Activated CD8-positive, alpha-beta memory T cell treated with anti-CD3 and anti-CD28 coated beads, Interleukin-2, amount 50 U/mL, for 24 hours (primary cell): ENCODE results near the gene CCS.
"Not testable (repeated sequence)": the region's sequence is repeated elsewhere in the genome, so short reads cannot be mapped to it uniquely, and the experiment has no call there.

Source experiments
- DNase-seq: peaks from one replicate; pipeline ENCODE4 v3.0.0-alpha.2; 2020; ENCODE audit errors: extremely low read depth

Gene CCS

GRCh38 chr11:66591175-66591574 lies 1.8 kb upstream of the CCS start:
- no peak for DNase-seq

GRCh38 chr11:66593303-66593635 lies 284 bp downstream of the CCS start:
- DNase-seq = no peak

GRCh38 chr11:66593650-66594049 lies 665 bp downstream of the CCS start:
- DNase-seq = no peak

- no peak for DNase-seq
Measured at GRCh38 chr11:66595245-66595904, 2.4 kb downstream of the CCS start.

GRCh38 chr11:66598993-66599392 lies 6.0 kb downstream of the CCS start:
- DNase-seq = no peak

- no peak for DNase-seq
Measured at GRCh38 chr11:66600219-66600618, 7.2 kb downstream of the CCS start.

GRCh38 chr11:66600631-66601233 lies 7.7 kb downstream of the CCS start:
- DNase-seq = no peak

GRCh38 chr11:66603072-66603471 lies 10.1 kb downstream of the CCS start:
- DNase-seq = no peak

GRCh38 chr11:66604155-66604554 lies 11.2 kb downstream of the CCS start:
- no peak for DNase-seq

GRCh38 chr11:66606608-66607007 lies 13.6 kb downstream of the CCS start:
- DNase-seq = not testable (repeated sequence)

GRCh38 chr11:66607126-66607834 lies 14.3 kb downstream of the CCS start:
- DNase-seq = no peak

- DNase-seq = no peak
Measured at GRCh38 chr11:66609721-66610617, 17.0 kb downstream of the CCS start.

- DNase-seq = no peak
Measured at GRCh38 chr11:66612458-66612857, 19.5 kb downstream of the CCS start.

GRCh38 chr11:66614073-66614472 lies 21.1 kb downstream of the CCS start:
- DNase-seq = no peak

GRCh38 chr11:66616379-66617154 lies 23.6 kb downstream of the CCS start, which contains the start of gene RBM14:
Gene RBM14, plus strand, starts transcription at chr11:66616630. Its CDS starts 91 bp downstream, at chr11:66616721.
- peak; percentile 95 for DNase-seq

GRCh38 chr11:66617155-66617834 lies 24.3 kb downstream of the CCS start:
- DNase-seq = no peak

GRCh38 chr11:66619080-66619554 lies 26.1 kb downstream of the CCS start:
- DNase-seq = no peak

GRCh38 chr11:66624450-66624849 lies 31.5 kb downstream of the CCS start:
- DNase-seq = no peak

GRCh38 chr11:66625041-66625751 lies 32.2 kb downstream of the CCS start:
- no peak for DNase-seq

- DNase-seq = no peak
Measured at GRCh38 chr11:66625752-66626149, 32.8 kb downstream of the CCS start.
